C4-2B (cell line): ENCODE results near the gene LYPLA2.

Source experiments
- ZFX ChIP-seq: fragments of 450-650 bp; IDR thresholded peaks from 2 replicates; pipeline ENCODE4 v1.6.1; 2017
- TF ChIP-seq, protein P1 (sequence below): fragments of 450-650 bp; conservative IDR thresholded peaks from 2 replicates; pipeline ENCODE4 v1.5.1; 2017; ENCODE audit warnings: mild to moderate bottlenecking

GRCh38 chr1:23791516-23792047, 637 bp downstream of the LYPLA2 start:
- TF ChIP-seq, protein P1, sequence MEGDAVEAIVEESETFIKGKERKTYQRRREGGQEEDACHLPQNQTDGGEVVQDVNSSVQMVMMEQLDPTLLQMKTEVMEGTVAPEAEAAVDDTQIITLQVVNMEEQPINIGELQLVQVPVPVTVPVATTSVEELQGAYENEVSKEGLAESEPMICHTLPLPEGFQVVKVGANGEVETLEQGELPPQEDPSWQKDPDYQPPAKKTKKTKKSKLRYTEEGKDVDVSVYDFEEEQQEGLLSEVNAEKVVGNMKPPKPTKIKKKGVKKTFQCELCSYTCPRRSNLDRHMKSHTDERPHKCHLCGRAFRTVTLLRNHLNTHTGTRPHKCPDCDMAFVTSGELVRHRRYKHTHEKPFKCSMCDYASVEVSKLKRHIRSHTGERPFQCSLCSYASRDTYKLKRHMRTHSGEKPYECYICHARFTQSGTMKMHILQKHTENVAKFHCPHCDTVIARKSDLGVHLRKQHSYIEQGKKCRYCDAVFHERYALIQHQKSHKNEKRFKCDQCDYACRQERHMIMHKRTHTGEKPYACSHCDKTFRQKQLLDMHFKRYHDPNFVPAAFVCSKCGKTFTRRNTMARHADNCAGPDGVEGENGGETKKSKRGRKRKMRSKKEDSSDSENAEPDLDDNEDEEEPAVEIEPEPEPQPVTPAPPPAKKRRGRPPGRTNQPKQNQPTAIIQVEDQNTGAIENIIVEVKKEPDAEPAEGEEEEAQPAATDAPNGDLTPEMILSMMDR, result no peak
- TF ChIP-seq ZFX, result no peak
